ENCODE data around the gene PDE3A.

Gene PDE3A

DNA sequence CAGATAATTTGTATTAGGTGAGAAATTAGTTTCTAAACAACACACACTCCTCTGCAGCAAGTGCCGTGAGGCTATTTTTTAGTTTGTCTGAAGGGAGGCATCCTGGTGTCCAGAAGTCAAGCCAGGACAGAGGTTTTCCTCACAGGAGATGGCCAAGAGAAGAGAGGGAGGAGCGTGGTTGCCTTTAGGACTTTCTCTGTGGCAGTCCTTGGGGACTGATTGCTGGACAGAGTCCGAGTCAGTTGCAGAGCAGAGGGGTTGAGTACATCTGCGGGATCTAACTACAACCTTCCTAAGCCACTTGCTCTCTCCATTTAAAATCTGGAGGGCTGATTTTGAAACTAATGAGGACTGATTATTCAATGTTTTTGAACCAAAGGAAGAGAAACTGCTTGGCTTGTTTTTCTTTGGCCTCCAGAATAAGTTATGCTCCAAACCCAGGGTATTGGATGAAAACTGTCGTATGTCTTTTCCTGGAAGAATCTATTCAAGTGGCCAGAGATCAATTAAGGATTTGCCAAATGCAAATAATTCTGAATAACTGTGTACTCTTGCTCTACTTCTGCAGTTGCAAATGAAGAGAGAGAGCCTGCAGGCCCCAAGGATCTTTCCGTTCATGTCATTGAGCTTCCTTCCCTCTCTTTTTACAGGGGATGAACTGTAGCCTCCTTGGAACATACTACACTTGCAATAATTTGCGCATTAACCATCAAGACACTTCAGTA, 328.0 kb downstream of the PDE3A start:
- no peaks in the 10 kb centered on the region for H3K4me1 ChIP-seq (ENCODE audit: control insufficient read depth in 1 of 2, insufficient read depth in 2 of 2, low read length in 2 of 2)
- H3K9ac ChIP-seq (ENCODE audit: low read depth in 1 of 2, low read length in 2 of 2), result no peak overlapping the region
- H3K36me3 ChIP-seq (ENCODE audit: control insufficient read depth in 1 of 2, insufficient read depth in 2 of 2, low read length in 2 of 2), result no peaks in the 10 kb centered on the region
- no peaks in the 10 kb centered on the region for H3K27me3 ChIP-seq (ENCODE audit: control insufficient read depth in 1 of 2, insufficient read depth in 2 of 2, low read length in 2 of 2)
- no peak overlapping the region for H3K27ac ChIP-seq (ENCODE audit: low read depth, low read length)
- no peak overlapping the region for H3K4me3 ChIP-seq (ENCODE audit: low read depth in 1 of 2, low read length in 2 of 2)
- no peaks in the 10 kb centered on the region for H3K9me3 ChIP-seq (ENCODE audit: control insufficient read depth in 1 of 2, low read length in 2 of 2)

DNA sequence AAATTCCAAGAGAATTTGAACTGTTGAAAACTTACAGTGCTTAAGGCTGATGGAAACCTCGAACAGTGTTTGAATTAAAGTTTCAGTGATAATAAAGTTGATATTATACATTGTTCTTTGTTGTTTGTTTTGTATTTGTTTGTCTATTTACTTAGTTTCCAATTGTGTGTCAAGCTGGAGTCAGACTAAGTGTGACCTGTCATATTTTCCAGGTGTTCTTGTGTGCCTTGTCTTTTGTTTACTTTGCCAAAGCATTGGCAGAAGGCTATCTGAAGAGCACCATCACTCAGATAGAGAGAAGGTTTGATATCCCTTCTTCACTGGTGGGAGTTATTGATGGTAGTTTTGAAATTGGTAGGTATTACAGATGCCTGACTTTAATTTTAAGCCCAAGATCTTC, 332.8 kb downstream of the PDE3A start:
- Histone ChIP-seq H3K27ac (ENCODE audit: low read depth, low read length) (no peak overlapping the region), H3K9me3 (ENCODE audit: control insufficient read depth in 1 of 2, low read length in 2 of 2) (no peaks in the 10 kb centered on the region), H3K4me3 (ENCODE audit: low read depth in 1 of 2, low read length in 2 of 2) (no peak overlapping the region), H3K9ac (ENCODE audit: low read depth in 1 of 2, low read length in 2 of 2) (no peak overlapping the region), H3K27me3 (ENCODE audit: control insufficient read depth in 1 of 2, insufficient read depth in 2 of 2, low read length in 2 of 2) (no peaks in the 10 kb centered on the region), H3K4me1 (ENCODE audit: control insufficient read depth in 1 of 2, insufficient read depth in 2 of 2, low read length in 2 of 2) (no peaks in the 10 kb centered on the region), H3K36me3 (ENCODE audit: control insufficient read depth in 1 of 2, insufficient read depth in 2 of 2, low read length in 2 of 2) (no peaks in the 10 kb centered on the region)

- H3K4me1 ChIP-seq (ENCODE audit: control insufficient read depth in 1 of 2, insufficient read depth in 2 of 2, low read length in 2 of 2), result no peaks in the 10 kb centered on the region
- H3K36me3 ChIP-seq (ENCODE audit: control insufficient read depth in 1 of 2, insufficient read depth in 2 of 2, low read length in 2 of 2), result no peaks in the 10 kb centered on the region
- H3K27ac ChIP-seq (ENCODE audit: low read depth, low read length), result no peak overlapping the region
- H3K27me3 ChIP-seq (ENCODE audit: control insufficient read depth in 1 of 2, insufficient read depth in 2 of 2, low read length in 2 of 2), result no peaks in the 10 kb centered on the region
- no peak overlapping the region for H3K9ac ChIP-seq (ENCODE audit: low read depth in 1 of 2, low read length in 2 of 2)
- no peaks in the 10 kb centered on the region for H3K9me3 ChIP-seq (ENCODE audit: control insufficient read depth in 1 of 2, low read length in 2 of 2)
- H3K4me3 ChIP-seq (ENCODE audit: low read depth in 1 of 2, low read length in 2 of 2), result no peak overlapping the region
These were observed 336.5 kb downstream of the PDE3A start for GRCh38 chr12:20704860-20705259.

- Histone ChIP-seq H3K9ac (ENCODE audit: low read depth in 1 of 2, low read length in 2 of 2) (no peak overlapping the region), H3K27ac (ENCODE audit: low read depth, low read length) (no peak overlapping the region), H3K9me3 (ENCODE audit: control insufficient read depth in 1 of 2, low read length in 2 of 2) (no peaks in the 10 kb centered on the region), H3K4me1 (ENCODE audit: control insufficient read depth in 1 of 2, insufficient read depth in 2 of 2, low read length in 2 of 2) (no peaks in the 10 kb centered on the region), H3K36me3 (ENCODE audit: control insufficient read depth in 1 of 2, insufficient read depth in 2 of 2, low read length in 2 of 2) (no peaks in the 10 kb centered on the region), H3K27me3 (ENCODE audit: control insufficient read depth in 1 of 2, insufficient read depth in 2 of 2, low read length in 2 of 2) (no peaks in the 10 kb centered on the region), H3K4me3 (ENCODE audit: low read depth in 1 of 2, low read length in 2 of 2) (no peak overlapping the region)
These were observed 343.5 kb downstream of the PDE3A start for GRCh38 chr12:20711846-20712245.

DNA sequence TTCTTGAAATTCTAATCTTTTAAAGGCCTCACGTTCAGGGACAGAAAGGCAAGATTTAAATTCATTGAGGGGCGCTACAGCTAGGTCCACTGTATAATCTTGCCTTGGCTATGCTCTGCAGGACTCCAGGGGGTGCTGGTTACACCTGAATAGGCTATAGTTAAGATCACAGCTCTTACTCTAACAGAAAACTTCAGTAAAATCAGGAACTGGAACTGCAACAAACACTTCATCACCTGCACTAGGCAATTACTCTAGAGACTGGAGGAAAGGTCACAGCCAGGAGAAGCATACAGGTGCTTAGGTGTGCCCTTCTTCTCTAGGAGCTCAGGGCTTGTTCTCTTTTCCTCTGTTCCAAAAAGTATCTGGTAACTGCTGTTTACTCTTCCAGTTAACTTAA, 347.7 kb downstream of the PDE3A start:
- Histone ChIP-seq H3K27ac (ENCODE audit: low read depth, low read length) (no peak overlapping the region), H3K4me3 (ENCODE audit: low read depth in 1 of 2, low read length in 2 of 2) (no peak overlapping the region), H3K36me3 (ENCODE audit: control insufficient read depth in 1 of 2, insufficient read depth in 2 of 2, low read length in 2 of 2) (no peaks in the 10 kb centered on the region), H3K9me3 (ENCODE audit: control insufficient read depth in 1 of 2, low read length in 2 of 2) (no peaks in the 10 kb centered on the region), H3K27me3 (ENCODE audit: control insufficient read depth in 1 of 2, insufficient read depth in 2 of 2, low read length in 2 of 2) (no peaks in the 10 kb centered on the region), H3K4me1 (ENCODE audit: control insufficient read depth in 1 of 2, insufficient read depth in 2 of 2, low read length in 2 of 2) (no peaks in the 10 kb centered on the region), H3K9ac (ENCODE audit: low read depth in 1 of 2, low read length in 2 of 2) (no peak overlapping the region)

DNA sequence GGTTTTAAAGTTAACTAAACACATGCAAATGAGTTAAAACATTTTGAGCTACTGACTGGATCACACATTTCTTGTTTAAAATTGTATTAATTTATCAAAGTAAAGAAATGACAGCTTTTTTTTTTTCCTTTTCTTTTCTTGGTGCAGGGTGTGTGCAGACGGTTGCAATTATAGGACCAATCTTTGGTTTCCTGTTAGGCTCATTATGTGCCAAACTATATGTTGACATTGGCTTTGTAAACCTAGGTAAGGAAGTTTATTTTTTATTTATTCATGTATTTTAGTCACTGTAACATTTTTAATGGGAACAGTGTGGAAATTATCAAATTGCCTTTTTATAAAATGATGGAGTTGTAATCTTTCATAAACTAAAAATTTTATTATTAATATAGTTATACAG, 348.6 kb downstream of the PDE3A start:
- no peak overlapping the region for H3K4me3 ChIP-seq (ENCODE audit: low read depth in 1 of 2, low read length in 2 of 2)
- no peaks in the 10 kb centered on the region for H3K36me3 ChIP-seq (ENCODE audit: control insufficient read depth in 1 of 2, insufficient read depth in 2 of 2, low read length in 2 of 2)
- no peaks in the 10 kb centered on the region for H3K27me3 ChIP-seq (ENCODE audit: control insufficient read depth in 1 of 2, insufficient read depth in 2 of 2, low read length in 2 of 2)
- H3K9me3 ChIP-seq (ENCODE audit: control insufficient read depth in 1 of 2, low read length in 2 of 2), result no peaks in the 10 kb centered on the region
- H3K4me1 ChIP-seq (ENCODE audit: control insufficient read depth in 1 of 2, insufficient read depth in 2 of 2, low read length in 2 of 2), result no peaks in the 10 kb centered on the region
- H3K27ac ChIP-seq (ENCODE audit: low read depth, low read length), result no peak overlapping the region
- H3K9ac ChIP-seq (ENCODE audit: low read depth in 1 of 2, low read length in 2 of 2), result no peak overlapping the region

GRCh38 chr12:20718294-20718693, 350.0 kb downstream of the PDE3A start:
- H3K27me3 ChIP-seq (ENCODE audit: control insufficient read depth in 1 of 2, insufficient read depth in 2 of 2, low read length in 2 of 2), result no peaks in the 10 kb centered on the region
- no peak overlapping the region for H3K27ac ChIP-seq (ENCODE audit: low read depth, low read length)
- no peaks in the 10 kb centered on the region for H3K9me3 ChIP-seq (ENCODE audit: control insufficient read depth in 1 of 2, low read length in 2 of 2)
- H3K9ac ChIP-seq (ENCODE audit: low read depth in 1 of 2, low read length in 2 of 2), result no peak overlapping the region
- H3K4me3 ChIP-seq (ENCODE audit: low read depth in 1 of 2, low read length in 2 of 2), result no peak overlapping the region
- H3K36me3 ChIP-seq (ENCODE audit: control insufficient read depth in 1 of 2, insufficient read depth in 2 of 2, low read length in 2 of 2), result no peaks in the 10 kb centered on the region
- H3K4me1 ChIP-seq (ENCODE audit: control insufficient read depth in 1 of 2, insufficient read depth in 2 of 2, low read length in 2 of 2), result no peaks in the 10 kb centered on the region

DNA sequence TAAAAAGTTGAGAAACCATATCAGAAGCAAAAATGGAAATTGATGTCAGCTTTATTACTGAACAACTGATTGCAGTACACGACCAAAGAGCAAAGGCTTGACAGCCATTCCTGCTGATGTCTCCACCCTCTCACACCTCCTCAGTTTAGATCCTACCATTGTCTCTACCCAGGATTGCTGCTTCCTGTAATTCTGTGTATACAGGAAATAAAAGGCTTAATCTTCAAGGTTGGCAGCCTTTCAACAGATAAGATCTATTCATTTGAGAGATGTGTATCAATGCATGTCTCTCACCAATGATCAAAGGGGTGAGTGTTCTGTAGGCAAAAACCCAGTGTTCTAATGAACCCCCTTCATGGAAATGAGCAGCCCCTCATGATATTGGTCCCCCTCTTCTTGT, 353.8 kb downstream of the PDE3A start:
- H3K9ac ChIP-seq (ENCODE audit: low read depth in 1 of 2, low read length in 2 of 2), result no peak overlapping the region
- no peaks in the 10 kb centered on the region for H3K36me3 ChIP-seq (ENCODE audit: control insufficient read depth in 1 of 2, insufficient read depth in 2 of 2, low read length in 2 of 2)
- no peaks in the 10 kb centered on the region for H3K9me3 ChIP-seq (ENCODE audit: control insufficient read depth in 1 of 2, low read length in 2 of 2)
- no peaks in the 10 kb centered on the region for H3K27me3 ChIP-seq (ENCODE audit: control insufficient read depth in 1 of 2, insufficient read depth in 2 of 2, low read length in 2 of 2)
- no peak overlapping the region for H3K27ac ChIP-seq (ENCODE audit: low read depth, low read length)
- H3K4me3 ChIP-seq (ENCODE audit: low read depth in 1 of 2, low read length in 2 of 2), result no peak overlapping the region
- no peaks in the 10 kb centered on the region for H3K4me1 ChIP-seq (ENCODE audit: control insufficient read depth in 1 of 2, insufficient read depth in 2 of 2, low read length in 2 of 2)

DNA sequence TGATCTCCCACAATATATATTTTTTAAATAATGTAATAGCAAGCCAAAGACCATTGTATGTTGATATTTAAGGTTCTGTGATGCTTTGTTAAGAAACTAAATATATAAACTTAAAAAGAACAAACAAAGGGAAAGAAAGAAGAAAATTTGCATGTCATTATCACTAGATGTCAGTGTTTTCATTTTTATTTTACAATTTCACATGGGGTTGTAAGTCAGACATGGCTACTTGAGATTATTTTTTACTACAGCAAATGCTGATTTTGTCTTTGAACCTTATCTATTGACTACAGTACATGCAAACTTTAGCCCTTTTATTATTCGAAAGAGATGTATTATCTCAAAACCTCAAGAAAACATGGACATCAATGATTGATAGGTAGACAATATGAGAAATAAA, 362.9 kb downstream of the PDE3A start:
- no peaks in the 10 kb centered on the region for H3K27me3 ChIP-seq (ENCODE audit: control insufficient read depth in 1 of 2, insufficient read depth in 2 of 2, low read length in 2 of 2)
- H3K4me3 ChIP-seq (ENCODE audit: low read depth in 1 of 2, low read length in 2 of 2), result no peak overlapping the region
- H3K9me3 ChIP-seq (ENCODE audit: control insufficient read depth in 1 of 2, low read length in 2 of 2), result no peaks in the 10 kb centered on the region
- no peak overlapping the region for H3K27ac ChIP-seq (ENCODE audit: low read depth, low read length)
- H3K9ac ChIP-seq (ENCODE audit: low read depth in 1 of 2, low read length in 2 of 2), result no peak overlapping the region
- H3K36me3 ChIP-seq (ENCODE audit: control insufficient read depth in 1 of 2, insufficient read depth in 2 of 2, low read length in 2 of 2), result no peaks in the 10 kb centered on the region
- no peaks in the 10 kb centered on the region for H3K4me1 ChIP-seq (ENCODE audit: control insufficient read depth in 1 of 2, insufficient read depth in 2 of 2, low read length in 2 of 2)
